Measurements from ENCODE around the gene ZNF605.

ZNF605 gene

DNA sequence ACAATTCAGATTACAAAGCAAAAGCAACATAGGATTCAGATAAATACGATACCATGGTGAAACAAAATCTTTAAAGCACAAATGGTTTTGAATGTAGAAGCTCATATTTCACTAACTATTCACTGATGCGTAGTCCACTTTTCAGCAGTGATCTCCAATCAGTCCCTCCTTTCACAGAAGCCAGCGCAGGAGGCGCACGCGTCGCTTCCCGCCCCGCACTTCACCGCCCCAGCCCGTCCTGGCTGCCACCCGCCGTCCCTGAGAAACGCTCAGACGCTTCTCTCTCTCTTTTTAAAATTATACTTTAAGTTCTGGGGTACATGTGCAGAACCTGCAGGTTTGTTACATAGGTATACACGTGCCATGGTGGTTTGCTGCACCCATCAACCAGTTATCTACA, 48.9 kb downstream of the ZNF605 start:
- Histone ChIP-seq H3K36me3 (no peaks in the 10 kb centered on the region), H3K4me3 (ENCODE audit: low read depth, low read length) (peak overlapping the region; percentile 78), H3K27ac (no peak overlapping the region), H3K9me3 (ENCODE audit: severe bottlenecking) (peaks cover 4% of the 10 kb centered on the region), H3K27me3 (ENCODE audit: insufficient read depth, low read depth, severe bottlenecking) (no peaks in the 10 kb centered on the region)
- peak; percentile 20 for DNase-seq
- TF ChIP-seq, protein P1, sequence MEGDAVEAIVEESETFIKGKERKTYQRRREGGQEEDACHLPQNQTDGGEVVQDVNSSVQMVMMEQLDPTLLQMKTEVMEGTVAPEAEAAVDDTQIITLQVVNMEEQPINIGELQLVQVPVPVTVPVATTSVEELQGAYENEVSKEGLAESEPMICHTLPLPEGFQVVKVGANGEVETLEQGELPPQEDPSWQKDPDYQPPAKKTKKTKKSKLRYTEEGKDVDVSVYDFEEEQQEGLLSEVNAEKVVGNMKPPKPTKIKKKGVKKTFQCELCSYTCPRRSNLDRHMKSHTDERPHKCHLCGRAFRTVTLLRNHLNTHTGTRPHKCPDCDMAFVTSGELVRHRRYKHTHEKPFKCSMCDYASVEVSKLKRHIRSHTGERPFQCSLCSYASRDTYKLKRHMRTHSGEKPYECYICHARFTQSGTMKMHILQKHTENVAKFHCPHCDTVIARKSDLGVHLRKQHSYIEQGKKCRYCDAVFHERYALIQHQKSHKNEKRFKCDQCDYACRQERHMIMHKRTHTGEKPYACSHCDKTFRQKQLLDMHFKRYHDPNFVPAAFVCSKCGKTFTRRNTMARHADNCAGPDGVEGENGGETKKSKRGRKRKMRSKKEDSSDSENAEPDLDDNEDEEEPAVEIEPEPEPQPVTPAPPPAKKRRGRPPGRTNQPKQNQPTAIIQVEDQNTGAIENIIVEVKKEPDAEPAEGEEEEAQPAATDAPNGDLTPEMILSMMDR (IDR thresholded peaks at IDR 0.05; ENCODE audit: low read depth, low read length) = no peak

- Histone ChIP-seq H3K36me3 (no peaks in the 10 kb centered on the region), H3K9me3 (ENCODE audit: severe bottlenecking) (peaks cover 2% of the 10 kb centered on the region), H3K27ac (peak overlapping the region; percentile 35; the same call in 1 of the 2 replicates), H3K27me3 (ENCODE audit: insufficient read depth, low read depth, severe bottlenecking) (no peaks in the 10 kb centered on the region), H3K4me3 (ENCODE audit: low read depth, low read length) (no peak overlapping the region)
- peak; percentile 85 for DNase-seq
- TF ChIP-seq, protein P1 (IDR thresholded peaks at IDR 0.05; ENCODE audit: low read depth, low read length) = peak; percentile 92
Observed at GRCh38 chr12:132904718-132905328, 51.3 kb downstream of the ZNF605 start.

GRCh38 chr12:132899033-132899432, 57.1 kb downstream of the ZNF605 start:
- DNase-seq = no peak
- H3K4me3 ChIP-seq (ENCODE audit: low read depth, low read length) = no peak overlapping the region
- H3K27ac ChIP-seq = no peak overlapping the region
- H3K36me3 ChIP-seq = no peaks in the 10 kb centered on the region
- TF ChIP-seq, protein P1 (IDR thresholded peaks at IDR 0.05; ENCODE audit: low read depth, low read length) = no peak
- H3K27me3 ChIP-seq (ENCODE audit: insufficient read depth, low read depth, severe bottlenecking) = no peaks in the 10 kb centered on the region
- H3K9me3 ChIP-seq (ENCODE audit: severe bottlenecking) = peaks cover 2% of the 10 kb centered on the region

GRCh38 chr12:132888852-132889251, 67.3 kb downstream of the ZNF605 start:
- Histone ChIP-seq H3K36me3 (peaks cover 8% of the 10 kb centered on the region), H3K4me3 (ENCODE audit: low read depth, low read length) (no peak overlapping the region), H3K9me3 (ENCODE audit: severe bottlenecking) (no peaks in the 10 kb centered on the region), H3K27ac (no peak overlapping the region), H3K27me3 (ENCODE audit: insufficient read depth, low read depth, severe bottlenecking) (no peaks in the 10 kb centered on the region)
- no peak for DNase-seq
- TF ChIP-seq, protein P1 (IDR thresholded peaks at IDR 0.05; ENCODE audit: low read depth, low read length) = no peak

GRCh38 chr12:132887513-132888351, 68.4 kb downstream of the ZNF605 start, which contains the start of gene CHFR:
Gene CHFR (minus strand): TSS chr12:132887605. CDS start chr12:132887328, 277 bp downstream.
- Histone ChIP-seq H3K4me3 (ENCODE audit: low read depth, low read length) (peak within 1 kb of the TSS; percentile 76), H3K36me3 (peaks cover 12% of the 10 kb centered on the region), H3K9me3 (ENCODE audit: severe bottlenecking) (no peaks in the 10 kb centered on the region), H3K27ac (peak within 1 kb of the TSS; percentile 93), H3K27me3 (ENCODE audit: insufficient read depth, low read depth, severe bottlenecking) (no peaks in the 10 kb centered on the region)
- DNase-seq = peak; percentile 97
- TF ChIP-seq, protein P1 (IDR thresholded peaks at IDR 0.05; ENCODE audit: low read depth, low read length) = no peak

Data from WERI-Rb-1 (cell line).